Endodermal cell (in vitro differentiated cells): ENCODE results near the gene CRYZL1. TPM values are rescaled to one million over a fixed set of nuclear protein-coding genes. Genes with fewer than 3 reads are reported as not detected.

Source experiments
- DNase-seq: peaks from one replicate; pipeline ENCODE4 v3.0.0-alpha.2; 2017
- H3K27ac ChIP-seq: 2 replicates; pipeline ENCODE4 v1.5.1; 2013; ENCODE audit warnings: mild to moderate bottlenecking, low read depth, low read length, moderate library complexity
- H3K27me3 ChIP-seq: 2 replicates; pipeline ENCODE4 v1.6.1; 2013; ENCODE audit warnings: mild to moderate bottlenecking, low read length, moderate library complexity; ENCODE audit not compliant: insufficient read depth, control insufficient read depth, poor library complexity, severe bottlenecking
- H3K36me3 ChIP-seq: 2 replicates; pipeline ENCODE4 v1.7.0; 2013; ENCODE audit warnings: mild to moderate bottlenecking, low read length, moderate library complexity; ENCODE audit not compliant: control insufficient read depth, insufficient read depth
- H3K4me1 ChIP-seq: one replicate; pipeline ENCODE4 v1.7.0; 2013; ENCODE audit warnings: low read length; ENCODE audit not compliant: control insufficient read depth, insufficient read depth
- H3K4me3 ChIP-seq: 2 replicates; pipeline ENCODE4 v1.5.1; 2013; ENCODE audit warnings: mild to moderate bottlenecking, low read length, moderate library complexity
- H3K9ac ChIP-seq: 2 replicates; pipeline ENCODE4 v1.6.1; 2013; ENCODE audit warnings: mild to moderate bottlenecking, low read length, moderate library complexity; ENCODE audit not compliant: poor library complexity, severe bottlenecking; ENCODE audit errors: extremely low read depth
- H3K9me3 ChIP-seq: 2 replicates; pipeline ENCODE4 v1.6.1; 2013; ENCODE audit warnings: mild to moderate bottlenecking, low read length, moderate library complexity; ENCODE audit not compliant: control insufficient read depth
- H3K27ac Mint-ChIP-seq: 2 replicates; pipeline ENCODE4 v1.8.0; 2020; ENCODE audit warnings: mixed read lengths
- H3K27me3 Mint-ChIP-seq: 2 replicates; pipeline ENCODE4 v1.8.0; 2021; ENCODE audit warnings: mild to moderate bottlenecking, mixed read lengths; ENCODE audit not compliant: insufficient read depth
- H3K36me3 Mint-ChIP-seq: 2 replicates; pipeline ENCODE4 v1.8.0; 2020; ENCODE audit warnings: low read depth, mixed read lengths
- H3K4me1 Mint-ChIP-seq: 2 replicates; pipeline ENCODE4 v1.8.0; 2020; ENCODE audit warnings: mixed read lengths
- H3K4me3 Mint-ChIP-seq: 2 replicates; pipeline ENCODE4 v1.8.0; 2020; ENCODE audit warnings: mild to moderate bottlenecking, moderate library complexity, mixed read lengths
- H3K9me3 Mint-ChIP-seq: 2 replicates; pipeline ENCODE4 v1.8.0; 2020; ENCODE audit warnings: mild to moderate bottlenecking, mixed read lengths
- CTCF ChIP-seq: fragments of 200-600 bp; sonication (generic); conservative IDR thresholded peaks from 2 replicates; pipeline ENCODE4 v1.5.0; 2021; ENCODE audit warnings: antibody characterized with exemption, mild to moderate bottlenecking
- WGBS, 2 experiments: methylation state at CpG; one replicate each; pipeline versions ENCODE4 v1.1.5 to v1.1.7; 2013; ENCODE audit warnings: missing lambda C conversion rate in 2 of 2, mixed read lengths in 1 of 2; ENCODE audit not compliant: insufficient coverage in 1 of 2, insufficient read length in 1 of 2; 5-methylcytosine and 5-hydroxymethylcytosine counted together
- total RNA-seq, 2 donors: library from RNA; stranded (reverse); fragmentation: NEBNext Ultra II Directional in 1 of 2; extraction: Animal tissue kit (Norgen Biotek cat#: 25700) in 1 of 2; gene quantifications; 2 replicates in 1 of 2; 3 replicates in 1 of 2; pipeline ENCODE4 v1.2.1, GENCODE V29; 2021

The CRYZL1 gene
- total RNA-seq, 2 donors from 2014 or later: 33.8 to 51.0 TPM

GRCh38 chr21:33642896-33643657 is 1.5 kb upstream of the CRYZL1 start:
- Histone ChIP-seq H3K4me3 (peak overlapping the region; percentile 95), H3K27me3 (no peaks in the 10 kb centered on the region), H3K9ac (peak overlapping the region; percentile 83), H3K36me3 (peaks cover 5% of the 10 kb centered on the region), H3K27ac (peak overlapping the region; percentile 73), H3K4me1 (peaks cover 8% of the 10 kb centered on the region), H3K9me3 (no peaks in the 10 kb centered on the region)
- H3K9me3 Mint-ChIP-seq: no peaks in the 10 kb centered on the region
- peak overlapping the region; percentile 95 for H3K27ac Mint-ChIP-seq
- no peak for TF ChIP-seq CTCF
- DNase-seq: peak; percentile 77
- peaks cover 3% of the 10 kb centered on the region for H3K36me3 Mint-ChIP-seq
- peaks cover 21% of the 10 kb centered on the region for H3K4me1 Mint-ChIP-seq
- WGBS, 2 experiments: 0% methylated on average over 14 to 78 of the region's 78 CpGs
- peak overlapping the region; percentile 88 for H3K4me3 Mint-ChIP-seq
- H3K27me3 Mint-ChIP-seq: no peaks in the 10 kb centered on the region

- Mint-ChIP-seq H3K9me3 (no peaks in the 10 kb centered on the region), H3K36me3 (peaks cover 6% of the 10 kb centered on the region), H3K4me3 (peak within 1 kb of the TSS; percentile 88), H3K27ac (peak within 1 kb of the TSS; percentile 95), H3K27me3 (no peaks in the 10 kb centered on the region), H3K4me1 (peaks cover 21% of the 10 kb centered on the region)
- WGBS, 2 experiments: 0 to 1% methylated on average over 14 to 70 of the region's 71 CpGs
- no peak for TF ChIP-seq CTCF
- Histone ChIP-seq H3K27ac (peak within 1 kb of the TSS; percentile 90), H3K4me1 (peaks cover 8% of the 10 kb centered on the region), H3K9me3 (no peaks in the 10 kb centered on the region), H3K9ac (peak within 1 kb of the TSS; percentile 83), H3K36me3 (peaks cover 8% of the 10 kb centered on the region), H3K27me3 (no peaks in the 10 kb centered on the region), H3K4me3 (peak within 1 kb of the TSS; percentile 95)
- DNase-seq: peak; percentile 100
Observed at GRCh38 chr21:33642027-33642895, 720 bp upstream of the CRYZL1 start, which contains the start of gene ITSN1. Gene ITSN1, plus strand, starts transcription at chr21:33642501. Its CDS starts 76,328 bp downstream, at chr21:33718829.

GRCh38 chr21:33640697-33641351 is 717 bp downstream of the CRYZL1 start:
- peaks cover 19% of the 10 kb centered on the region for H3K4me1 Mint-ChIP-seq
- peaks cover 11% of the 10 kb centered on the region for H3K36me3 ChIP-seq
- peak; percentile 53 for DNase-seq
- peaks cover 8% of the 10 kb centered on the region for H3K4me1 ChIP-seq
- H3K27ac ChIP-seq: peak overlapping the region; percentile 7
- H3K4me3 ChIP-seq: peak overlapping the region; percentile 95
- H3K9me3 Mint-ChIP-seq: no peaks in the 10 kb centered on the region
- H3K4me3 Mint-ChIP-seq: peak overlapping the region; percentile 88
- peak overlapping the region; percentile 95 for H3K27ac Mint-ChIP-seq
- H3K9ac ChIP-seq: peak overlapping the region; percentile 65
- H3K27me3 ChIP-seq: no peaks in the 10 kb centered on the region
- no peaks in the 10 kb centered on the region for H3K9me3 ChIP-seq
- 27 to 28% methylated on average over 8 to 17 of the region's 18 CpGs for WGBS, 2 experiments
- peaks cover 13% of the 10 kb centered on the region for H3K36me3 Mint-ChIP-seq
- no peaks in the 10 kb centered on the region for H3K27me3 Mint-ChIP-seq
- no peak for TF ChIP-seq CTCF
